AG04450 (cell line): ENCODE measurements around the gene TTC21B. TPM values are rescaled to one million over a fixed set of nuclear protein-coding genes. Genes with fewer than 3 reads are reported as not detected.
"Not testable (repeated sequence)": the region's sequence is repeated elsewhere in the genome, so short reads cannot be mapped to it uniquely, and the experiment has no call there.

Experiments used
- CTCF ChIA-PET: fragments of 300-600, 350-600 bp; formaldehyde crosslinking; extraction: SDS; loops from one replicate; lab custom pipeline; 2022; ENCODE audit warnings: antibody characterized with exemption, inconsistent platforms; lab: Charles Lee
- POLR2A ChIA-PET: fragments of 350-600 bp; formaldehyde crosslinking; extraction: SDS; loops from one replicate; lab custom pipeline; 2021; ENCODE audit warnings: antibody characterized with exemption, inconsistent platforms; lab: Yijun Ruan, JAX
- DNase-seq: peaks from one replicate; pipeline ENCODE4 v3.0.0-alpha.2; 2011; ENCODE audit warnings: low read depth, low spot score
- H3K27ac ChIP-seq: one replicate; pipeline ENCODE4 v1.5.1; 2012; ENCODE audit warnings: low read depth, low read length, control low read depth
- H3K27me3 ChIP-seq: one replicate; pipeline ENCODE4 v1.6.0; 2012; ENCODE audit warnings: low read length; ENCODE audit not compliant: control insufficient read depth, insufficient read depth
- H3K4me3 ChIP-seq: 2 replicates; pipeline ENCODE4 v1.5.1; 2011; ENCODE audit warnings: mild to moderate bottlenecking, low read depth, low read length, control low read depth
- H3K9me3 ChIP-seq: 2 replicates; pipeline ENCODE4 v1.5.1; 2012; ENCODE audit warnings: low read length; ENCODE audit not compliant: control insufficient read depth, insufficient read depth
- CTCF ChIP-seq: IDR thresholded peaks from 2 replicates; pipeline ENCODE4 v1.5.1; 2011; ENCODE audit warnings: low read depth, low read length, control low read depth, inconsistent platforms
- polyA minus RNA-seq: library from RNA; depleted of rRNA, polyadenylated mRNA; stranded (reverse); fragments of >200 nt; gene quantifications from 2 replicates; pipeline ENCODE4 v1.2.3, GENCODE V29; 2011; rRNA and poly(A)+ RNA removed
- polyA plus RNA-seq: library from polyadenylated mRNA; depleted of rRNA; stranded (reverse); fragments of >200 nt; gene quantifications from 2 replicates; pipeline ENCODE4 v1.2.3, GENCODE V29; 2011; rRNA removed

TTC21B gene
- polyA plus RNA-seq (11.1 and 12.1 TPM in 2 replicates), polyA minus RNA-seq (16.9 and 28.8 TPM in 2 replicates)

GRCh38 chr2:165953655-165954606 is at the start of gene TTC21B:
TSS of gene TTC21B (minus strand) at chr2:165953776. CDS start at chr2:165953705, 71 bp downstream.
- CTCF ChIA-PET, result interaction anchor here (0.6 to 6.1 kb wide), 26 partner anchors 9 to 646 kb away, joined by 3 to 123 read pairs (median 4); partner anchors contain the start of gene SCN1A

GRCh38 chr2:166000401-166000800 is 46.8 kb upstream of the TTC21B start:
- no peaks in the 10 kb centered on the region for H3K9me3 ChIP-seq
- no peak overlapping the region for H3K27ac ChIP-seq
- ChIA-PET CTCF (interaction anchor here (0.7 kb wide), 1 partner anchor 20 kb away, joined by 4 read pairs; no protein-coding TSS in a partner anchor), POLR2A (no interaction called here)
- no peak for TF ChIP-seq CTCF
- H3K27me3 ChIP-seq, result no peaks in the 10 kb centered on the region
- H3K4me3 ChIP-seq, result no peak overlapping the region
- DNase-seq, result no peak

More at GRCh38 chr2:165953655-165954606, at the start of gene TTC21B:
- DNase-seq, result peak; percentile 87
- H3K4me3 ChIP-seq, result peak within 1 kb of the TSS; percentile 74
- no peaks in the 10 kb centered on the region; the same call in 1 of the 2 replicates for H3K9me3 ChIP-seq
- peak; percentile 84 for TF ChIP-seq CTCF
- H3K27ac ChIP-seq, result peak within 1 kb of the TSS; percentile 83
- H3K27me3 ChIP-seq, result no peaks in the 10 kb centered on the region
- POLR2A ChIA-PET, result interaction anchor here (0.7 to 1.2 kb wide), 4 partner anchors 18 to 422 kb away, joined by 3 to 7 read pairs (median 6); partner anchors contain the start of genes SCN1A and SCN9A

GRCh38 chr2:165990846-165991245 is 37.3 kb upstream of the TTC21B start:
- no peak for DNase-seq
- H3K9me3 ChIP-seq, result no peaks in the 10 kb centered on the region
- no peak overlapping the region for H3K4me3 ChIP-seq
- ChIA-PET CTCF (no interaction called here), POLR2A (no interaction called here)
- no peaks in the 10 kb centered on the region for H3K27me3 ChIP-seq
- TF ChIP-seq CTCF, result no peak
- no peak overlapping the region for H3K27ac ChIP-seq

- CTCF ChIA-PET, result no interaction called here
- DNase-seq, result no peak
- no peak for TF ChIP-seq CTCF
- no peak overlapping the region for H3K4me3 ChIP-seq
- no peak overlapping the region for H3K27ac ChIP-seq
- H3K27me3 ChIP-seq, result no peaks in the 10 kb centered on the region
- POLR2A ChIA-PET, result no interaction called here
- no peaks in the 10 kb centered on the region for H3K9me3 ChIP-seq
Observed at GRCh38 chr2:165989851-165990250, 36.3 kb upstream of the TTC21B start.

- ChIA-PET CTCF (no interaction called here), POLR2A (no interaction called here)
- Histone ChIP-seq H3K27me3 (no peaks in the 10 kb centered on the region), H3K4me3 (no peak overlapping the region), H3K27ac (no peak overlapping the region), H3K9me3 (no peaks in the 10 kb centered on the region)
- TF ChIP-seq CTCF, result no peak
- no peak for DNase-seq
Observed at GRCh38 chr2:165985120-165985519, 31.5 kb upstream of the TTC21B start.

- POLR2A ChIA-PET, H3K27me3 ChIP-seq, CTCF ChIA-PET, H3K9me3 ChIP-seq, H3K4me3 ChIP-seq, DNase-seq, H3K27ac ChIP-seq: not testable (repeated sequence)
Observed at GRCh38 chr2:165972161-165972560, 18.6 kb upstream of the TTC21B start.
